MCF 10A (cell line): ENCODE measurements around the gene ASAP3. TPM values are rescaled to one million over a fixed set of nuclear protein-coding genes. Genes with fewer than 3 reads are reported as not detected.

Source experiments
- BruUV-seq: library from RNA; stranded (reverse); fragments of 400-500 nt; replicated peaks from 2 replicates; lab custom pipeline; 2021; lab: Mats Ljungman, UMichigan
- CTCF ChIA-PET: fragments of 300-600 bp; sonication (Branson Sonifier 250); formaldehyde crosslinking; extraction: SDS; loops from one replicate; lab custom pipeline; 2021; ENCODE audit warnings: antibody characterized with exemption, inconsistent platforms; lab: Yijun Ruan, JAX
- POLR2A ChIA-PET: fragments of 300-600, 350-650 bp; sonication (Branson Sonifier 250); formaldehyde crosslinking; extraction: SDS; loops from one replicate; lab custom pipeline; 2020; ENCODE audit warnings: antibody characterized with exemption, inconsistent platforms; lab: Yijun Ruan, JAX
- DNase-seq: peaks from one replicate; pipeline ENCODE4 v3.0.0-alpha.2; 2018; ENCODE audit not compliant: unreplicated experiment
- H3K27ac Mint-ChIP-seq: one replicate; pipeline ENCODE4 v1.8.0; 2022; ENCODE audit warnings: mild to moderate bottlenecking, low read depth, mixed read lengths; ENCODE audit not compliant: unreplicated experiment
- H3K27me3 Mint-ChIP-seq: one replicate; pipeline ENCODE4 v1.8.0; 2022; ENCODE audit warnings: mixed read lengths; ENCODE audit not compliant: insufficient read depth, unreplicated experiment
- H3K36me3 Mint-ChIP-seq: one replicate; pipeline ENCODE4 v1.8.0; 2022; ENCODE audit warnings: mild to moderate bottlenecking, moderate library complexity, mixed read lengths; ENCODE audit not compliant: insufficient read depth, unreplicated experiment
- H3K4me1 Mint-ChIP-seq: one replicate; pipeline ENCODE4 v1.8.0; 2022; ENCODE audit warnings: mixed read lengths; ENCODE audit not compliant: insufficient read depth, unreplicated experiment
- H3K4me3 Mint-ChIP-seq: one replicate; pipeline ENCODE4 v1.8.0; 2022; ENCODE audit warnings: mild to moderate bottlenecking, moderate library complexity, mixed read lengths; ENCODE audit not compliant: unreplicated experiment
- H3K9me3 Mint-ChIP-seq: one replicate; pipeline ENCODE4 v1.8.0; 2022; ENCODE audit warnings: mixed read lengths; ENCODE audit not compliant: unreplicated experiment
- intact Hi-C: fragments of 100-400 bp; cut with micrococcal nuclease; formaldehyde crosslinking; loops from 2 replicates; pipeline ENCODE4 v1.14.1; 2022
- total RNA-seq: library from RNA; stranded (reverse); gene quantifications from 2 replicates; pipeline ENCODE4 v1.2.3, GENCODE V29; 2022
- TF ChIP-seq, protein P1 (sequence below): fragments of 200-600 bp; IDR thresholded peaks from one replicate; pipeline ENCODE4 v1.8.0; 2022; ENCODE audit warnings: antibody characterized with exemption, mild to moderate bottlenecking; ENCODE audit not compliant: unreplicated experiment

The ASAP3 gene
- total RNA-seq, 1 experiment from 2014 or later = 11.1 TPM

DNA sequence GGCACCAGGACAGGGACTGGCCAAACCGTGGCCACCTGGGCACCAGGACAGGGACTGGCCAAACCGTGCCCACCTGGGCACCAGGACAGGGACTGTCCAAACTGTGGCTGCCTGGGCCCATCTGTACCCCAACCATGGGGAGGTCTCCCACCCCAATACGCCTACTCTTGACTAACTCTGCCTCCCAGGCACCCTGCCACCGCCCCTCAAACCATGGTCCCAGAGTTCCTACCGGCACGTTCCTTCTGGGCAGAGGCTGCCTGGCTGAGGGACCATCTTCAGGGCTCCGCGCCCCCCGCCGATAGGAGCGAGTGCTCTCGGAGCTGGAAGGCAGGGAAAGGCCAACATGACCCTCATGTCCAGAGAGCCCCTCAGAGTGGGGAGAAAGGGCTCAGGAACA is 53.2 kb downstream of the ASAP3 start:
- H3K36me3 Mint-ChIP-seq = peaks cover 58% of the 10 kb centered on the region
- H3K27me3 Mint-ChIP-seq = no peaks in the 10 kb centered on the region
- no TSS peak for BruUV-seq
- H3K4me3 Mint-ChIP-seq = no peak overlapping the region
- TF ChIP-seq, protein P1, sequence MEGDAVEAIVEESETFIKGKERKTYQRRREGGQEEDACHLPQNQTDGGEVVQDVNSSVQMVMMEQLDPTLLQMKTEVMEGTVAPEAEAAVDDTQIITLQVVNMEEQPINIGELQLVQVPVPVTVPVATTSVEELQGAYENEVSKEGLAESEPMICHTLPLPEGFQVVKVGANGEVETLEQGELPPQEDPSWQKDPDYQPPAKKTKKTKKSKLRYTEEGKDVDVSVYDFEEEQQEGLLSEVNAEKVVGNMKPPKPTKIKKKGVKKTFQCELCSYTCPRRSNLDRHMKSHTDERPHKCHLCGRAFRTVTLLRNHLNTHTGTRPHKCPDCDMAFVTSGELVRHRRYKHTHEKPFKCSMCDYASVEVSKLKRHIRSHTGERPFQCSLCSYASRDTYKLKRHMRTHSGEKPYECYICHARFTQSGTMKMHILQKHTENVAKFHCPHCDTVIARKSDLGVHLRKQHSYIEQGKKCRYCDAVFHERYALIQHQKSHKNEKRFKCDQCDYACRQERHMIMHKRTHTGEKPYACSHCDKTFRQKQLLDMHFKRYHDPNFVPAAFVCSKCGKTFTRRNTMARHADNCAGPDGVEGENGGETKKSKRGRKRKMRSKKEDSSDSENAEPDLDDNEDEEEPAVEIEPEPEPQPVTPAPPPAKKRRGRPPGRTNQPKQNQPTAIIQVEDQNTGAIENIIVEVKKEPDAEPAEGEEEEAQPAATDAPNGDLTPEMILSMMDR = no peak
- ChIA-PET POLR2A (interaction anchor here (1.2 kb wide), 1 partner anchor 10 kb away, joined by 3 read pairs; no protein-coding TSS in a partner anchor), CTCF (no interaction called here)
- H3K9me3 Mint-ChIP-seq = no peaks in the 10 kb centered on the region
- H3K27ac Mint-ChIP-seq = no peak overlapping the region
- intact Hi-C loops = no loop called here
- DNase-seq = no peak
- H3K4me1 Mint-ChIP-seq = no peaks in the 10 kb centered on the region

DNA sequence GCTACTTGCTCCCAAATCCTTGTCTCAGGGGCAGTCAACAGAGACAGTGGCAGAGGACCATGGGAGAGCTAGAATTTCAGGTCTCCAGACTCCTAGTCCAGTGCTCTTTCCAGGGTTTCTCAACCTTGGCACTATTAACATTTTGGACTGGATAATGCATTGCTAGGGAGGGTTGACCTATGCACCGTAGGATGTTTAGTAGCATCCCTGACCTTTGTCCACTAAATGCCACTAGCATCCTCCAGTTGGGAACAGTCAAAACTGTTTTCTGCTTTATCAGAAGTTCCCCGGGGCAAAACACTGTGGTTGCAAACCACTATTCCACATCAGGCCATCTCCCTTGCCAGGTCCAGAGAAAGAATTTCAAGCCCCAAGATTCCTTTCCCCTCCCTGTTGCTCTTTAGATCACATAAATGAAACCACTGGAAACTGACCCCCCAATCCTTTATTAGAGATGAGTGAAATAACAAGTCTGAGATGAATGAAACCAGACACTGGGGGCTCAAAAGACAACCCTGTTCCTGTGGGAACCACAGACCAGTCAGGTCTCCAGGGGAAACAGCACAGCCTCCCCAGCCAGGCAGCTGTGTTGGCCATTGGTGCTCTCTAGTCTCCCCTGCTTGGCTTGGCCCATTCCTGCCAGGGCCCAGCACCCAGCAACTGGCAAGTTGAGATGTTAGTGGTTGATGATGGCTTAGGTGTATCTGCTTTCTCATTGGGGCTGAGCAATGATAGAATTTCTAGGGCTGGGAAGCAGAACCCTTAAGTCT is 55.7 kb downstream of the ASAP3 start:
- no peaks in the 10 kb centered on the region for H3K4me1 Mint-ChIP-seq
- H3K9me3 Mint-ChIP-seq = no peaks in the 10 kb centered on the region
- peaks cover 56% of the 10 kb centered on the region for H3K36me3 Mint-ChIP-seq
- TF ChIP-seq, protein P1 = no peak
- no peak for DNase-seq
- ChIA-PET CTCF (no interaction called here), POLR2A (interaction anchor here (1.5 kb wide), 1 partner anchor 13 kb away, joined by 3 read pairs; no protein-coding TSS in a partner anchor)
- H3K4me3 Mint-ChIP-seq = no peak overlapping the region
- H3K27me3 Mint-ChIP-seq = no peaks in the 10 kb centered on the region
- TSS peak; percentile 45 for BruUV-seq
- intact Hi-C loops = no loop called here
- H3K27ac Mint-ChIP-seq = no peak overlapping the region

DNA sequence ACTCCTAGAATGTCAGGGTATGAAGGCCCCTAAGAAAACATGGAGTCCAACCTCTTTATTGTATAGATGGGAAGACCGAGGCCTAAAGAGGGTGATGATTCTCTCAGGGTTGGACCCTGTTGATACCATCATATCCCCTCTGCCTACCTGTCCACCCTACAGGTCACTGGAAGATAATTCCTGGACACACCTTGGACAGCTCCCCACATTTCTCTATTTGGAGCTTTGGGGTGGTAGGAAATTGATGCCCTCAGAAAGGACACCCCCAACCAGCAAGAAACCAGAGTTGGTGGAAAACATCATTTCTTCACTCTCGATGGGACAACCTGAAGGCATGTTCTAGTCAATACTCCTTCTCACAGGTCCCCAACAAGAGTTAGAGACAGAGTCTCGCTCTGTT is 56.4 kb downstream of the ASAP3 start:
- no peaks in the 10 kb centered on the region for H3K4me1 Mint-ChIP-seq
- no peak overlapping the region for H3K4me3 Mint-ChIP-seq
- DNase-seq = no peak
- intact Hi-C loops = no loop called here
- TF ChIP-seq, protein P1 = no peak
- peaks cover 52% of the 10 kb centered on the region for H3K36me3 Mint-ChIP-seq
- BruUV-seq = no TSS peak
- ChIA-PET POLR2A (interaction anchor here (1.5 kb wide), 1 partner anchor 14 kb away, joined by 3 read pairs; no protein-coding TSS in a partner anchor), CTCF (no interaction called here)
- H3K27me3 Mint-ChIP-seq = no peaks in the 10 kb centered on the region
- H3K9me3 Mint-ChIP-seq = no peaks in the 10 kb centered on the region
- no peak overlapping the region for H3K27ac Mint-ChIP-seq

DNA sequence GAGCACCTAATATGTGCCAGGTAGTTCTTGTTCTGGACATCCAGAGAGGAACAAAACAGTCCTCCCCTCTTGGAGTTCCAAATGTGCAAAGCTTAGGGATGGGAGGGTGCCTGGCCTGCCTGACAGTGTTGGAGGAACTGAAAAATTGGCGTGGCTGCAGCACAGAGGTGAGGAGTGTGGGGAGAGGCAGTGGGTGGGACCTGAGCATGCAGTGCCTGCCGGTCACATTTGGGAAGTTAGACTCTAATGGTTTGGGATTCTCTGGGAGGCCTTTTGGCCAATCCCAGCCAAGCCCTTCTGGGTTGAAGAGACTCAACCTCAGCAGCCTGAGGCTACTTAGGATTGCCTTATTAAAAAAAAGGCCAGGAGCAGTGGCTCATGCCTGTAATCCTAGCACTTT is 57.2 kb downstream of the ASAP3 start:
- ChIA-PET POLR2A (interaction anchor here (0.9 kb wide), 1 partner anchor 19 kb away, joined by 3 read pairs; no protein-coding TSS in a partner anchor), CTCF (no interaction called here)
- no peaks in the 10 kb centered on the region for H3K9me3 Mint-ChIP-seq
- no peaks in the 10 kb centered on the region for H3K27me3 Mint-ChIP-seq
- DNase-seq = no peak
- no peak overlapping the region for H3K4me3 Mint-ChIP-seq
- TF ChIP-seq, protein P1 = no peak
- peaks cover 50% of the 10 kb centered on the region for H3K36me3 Mint-ChIP-seq
- peaks cover 7% of the 10 kb centered on the region for H3K4me1 Mint-ChIP-seq
- H3K27ac Mint-ChIP-seq = peak overlapping the region; percentile 7
- no TSS peak for BruUV-seq
- intact Hi-C loops = no loop called here
